Heart left ventricle (tissue), 13 donors: Measurements from ENCODE around the gene ZNF180.

Source experiments
- CTCF ChIP-seq, 12 donors: fragments of 200-600 bp; sonication (generic) in 4 of 12; IDR thresholded peaks; one replicate each; pipeline versions ENCODE4 v1.5.0 to v1.8.0; 2018 to 2022; ENCODE audit warnings: antibody characterized with exemption in 12 of 12, mild to moderate bottlenecking in 5 of 12
- POLR2A ChIP-seq, 2 donors: fragments of 450-650 bp; IDR thresholded peaks; one replicate each; pipeline ENCODE4 v1.6.1; 2017; ENCODE audit warnings: antibody characterized with exemption in 2 of 2, mild to moderate bottlenecking in 2 of 2, moderate library complexity in 2 of 2
- donor health status: ischemic (EF 13 %, LVEDD 7.1; RV severe dilation, severe dysfunction).
- donor health status: DM: no; HTN: yes; CAD: no.
- donor health status: DM: no; HTN: no; CAD: no.
- donor health status: ischemic (EF 25% LVEDD 6.9; RV normal size, moderate dysfunction).
- donor health status: ischemic (EF 25% LVEDD 5.7; RV mildly dilated, moderate dysfunction).
- donor health status: ischemic (EF 35%, LVEDD 5.7; RV mildly dilated, moderate dysfunction).
- donor health status: nonischemic (EF 11% LVEDD 7.7; RV severe dilation, severe dysfunction).
- donor health status: DM: yes; HTN: yes; CAD: no.
- donor health status: PGD.
- donor health status: ischemic (EF 29% LVEDD 5.4; RV normal size, mild dysfunction).
- donor health status: nonischemic (EF 23%, LVEDD 6.1; RV moderate dilation, normal function).

GRCh38 chr19:44499559-44499958 lies 763 bp downstream of the ZNF180 start:
- no peak for TF ChIP-seq CTCF (IDR thresholded peaks at IDR 0.05)
- TF ChIP-seq POLR2A (IDR thresholded peaks at IDR 0.05) = no peak
